Activated T-cell treated with anti-CD3 and anti-CD28 coated beads, Interleukin-2, amount 50 U/mL, for 24 hours (primary cell): Measurements from ENCODE around the gene MGME1.
A peak's percentile ranks its signal among the peaks of the same experiment; 100 is the strongest.

Experiments
- DNase-seq: peaks from one replicate; pipeline ENCODE4 v3.0.0-alpha.2; 2020
- H3K27ac Mint-ChIP-seq: 2 replicates; pipeline ENCODE4 v1.8.0; 2020; ENCODE audit warnings: mild to moderate bottlenecking, mixed read lengths
- H3K27me3 Mint-ChIP-seq: 2 replicates; pipeline ENCODE4 v1.8.0; 2020; ENCODE audit warnings: mixed read lengths
- H3K36me3 Mint-ChIP-seq: 2 replicates; pipeline ENCODE4 v1.8.0; 2020; ENCODE audit warnings: low read depth, mixed read lengths
- H3K4me1 Mint-ChIP-seq: 2 replicates; pipeline ENCODE4 v1.8.0; 2020; ENCODE audit warnings: low read depth, mixed read lengths
- H3K4me3 Mint-ChIP-seq: 2 replicates; pipeline ENCODE4 v1.8.0; 2020; ENCODE audit warnings: mild to moderate bottlenecking, moderate library complexity, mixed read lengths
- H3K9me3 Mint-ChIP-seq: 2 replicates; pipeline ENCODE4 v1.8.0; 2020; ENCODE audit warnings: mixed read lengths

Gene MGME1, protein sequence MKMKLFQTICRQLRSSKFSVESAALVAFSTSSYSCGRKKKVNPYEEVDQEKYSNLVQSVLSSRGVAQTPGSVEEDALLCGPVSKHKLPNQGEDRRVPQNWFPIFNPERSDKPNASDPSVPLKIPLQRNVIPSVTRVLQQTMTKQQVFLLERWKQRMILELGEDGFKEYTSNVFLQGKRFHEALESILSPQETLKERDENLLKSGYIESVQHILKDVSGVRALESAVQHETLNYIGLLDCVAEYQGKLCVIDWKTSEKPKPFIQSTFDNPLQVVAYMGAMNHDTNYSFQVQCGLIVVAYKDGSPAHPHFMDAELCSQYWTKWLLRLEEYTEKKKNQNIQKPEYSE

DNA sequence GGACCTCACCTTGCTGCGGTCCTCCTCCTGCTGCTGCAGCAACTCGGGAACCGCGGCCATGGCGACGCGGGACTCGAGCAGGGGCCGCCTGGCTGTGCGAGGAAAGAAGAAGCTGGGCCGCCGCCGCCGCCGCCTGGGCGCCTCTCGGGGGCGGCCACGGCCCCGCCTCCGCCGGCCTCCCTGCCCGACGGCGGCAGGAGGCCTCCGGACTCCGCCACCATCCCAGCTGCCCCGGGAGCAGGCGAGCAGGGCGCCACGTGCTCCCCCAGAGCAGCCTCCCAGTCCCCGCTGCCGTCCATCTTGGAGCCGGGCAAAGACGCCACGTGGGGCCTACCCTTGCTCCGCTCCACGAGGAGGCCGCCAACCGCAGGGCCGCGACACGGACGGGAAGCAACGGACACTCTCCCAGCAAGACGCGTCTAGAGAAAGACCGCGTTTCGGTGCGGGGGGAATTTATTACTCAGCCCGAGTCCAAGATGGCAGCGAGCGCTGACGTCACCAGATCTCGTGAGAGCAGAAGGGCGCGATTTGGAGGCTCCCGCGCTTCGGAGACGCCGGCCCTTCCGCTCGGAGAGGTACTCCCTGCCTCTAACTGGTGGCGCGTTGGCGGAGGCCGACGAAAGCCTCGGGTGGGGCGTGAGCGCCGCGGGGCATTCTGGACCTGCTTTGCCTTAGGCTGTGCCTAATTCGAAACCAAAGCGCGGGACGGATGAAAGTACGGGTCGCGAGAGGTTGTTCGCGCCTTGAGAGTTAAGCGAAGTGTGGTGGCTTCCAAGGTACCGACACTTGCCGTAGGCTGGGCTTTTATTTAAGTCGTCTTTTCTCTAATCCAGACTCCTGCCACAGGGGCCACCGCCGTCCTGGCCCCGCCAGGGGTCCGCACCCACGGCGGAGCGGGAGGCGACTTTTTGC lies at the start of gene MGME1, which contains the start of gene SNX5:
Gene MGME1, plus strand, starts transcription at position 653 of the 912 bp plus-strand sequence. CDS start 842 bp downstream, outside the sequence.
Gene SNX5, minus strand, starts transcription at position 429 of the 912 bp plus-strand sequence. Its CDS starts 369 bp downstream, at position 60.
- no peaks in the 10 kb centered on the region for H3K27me3 Mint-ChIP-seq
- H3K27ac Mint-ChIP-seq: peak within 1 kb of the TSS; percentile 95
- H3K4me1 Mint-ChIP-seq: peaks cover 55% of the 10 kb centered on the region
- peaks cover 98% of the 10 kb centered on the region for H3K36me3 Mint-ChIP-seq
- H3K4me3 Mint-ChIP-seq: peak within 1 kb of the TSS; percentile 95
- no peaks in the 10 kb centered on the region for H3K9me3 Mint-ChIP-seq
- DNase-seq: peak; percentile 100

DNA sequence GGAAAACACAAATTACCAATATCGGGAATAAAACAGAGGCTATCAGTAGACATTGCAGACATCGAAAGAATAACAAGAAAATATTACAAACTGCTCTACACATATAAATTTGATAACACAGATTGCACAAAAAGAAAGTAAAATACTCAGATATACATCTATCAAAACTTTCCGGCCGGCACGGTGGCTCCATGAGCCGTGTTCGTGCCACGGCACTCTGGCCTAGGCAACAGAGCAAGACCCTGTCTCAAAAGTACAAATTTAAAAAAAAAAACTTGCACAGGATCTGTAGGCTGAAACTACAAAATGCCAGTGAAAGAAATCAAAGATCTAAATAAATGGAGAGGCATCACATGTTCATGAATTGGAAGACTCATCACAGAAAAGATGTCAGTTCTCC lies 49.7 kb upstream of the MGME1 start:
- H3K27me3 Mint-ChIP-seq: peaks cover 16% of the 10 kb centered on the region
- no peak for DNase-seq
- no peaks in the 10 kb centered on the region for H3K36me3 Mint-ChIP-seq
- no peak overlapping the region for H3K4me3 Mint-ChIP-seq
- H3K4me1 Mint-ChIP-seq: no peaks in the 10 kb centered on the region
- no peak overlapping the region for H3K27ac Mint-ChIP-seq
- H3K9me3 Mint-ChIP-seq: no peaks in the 10 kb centered on the region

DNA sequence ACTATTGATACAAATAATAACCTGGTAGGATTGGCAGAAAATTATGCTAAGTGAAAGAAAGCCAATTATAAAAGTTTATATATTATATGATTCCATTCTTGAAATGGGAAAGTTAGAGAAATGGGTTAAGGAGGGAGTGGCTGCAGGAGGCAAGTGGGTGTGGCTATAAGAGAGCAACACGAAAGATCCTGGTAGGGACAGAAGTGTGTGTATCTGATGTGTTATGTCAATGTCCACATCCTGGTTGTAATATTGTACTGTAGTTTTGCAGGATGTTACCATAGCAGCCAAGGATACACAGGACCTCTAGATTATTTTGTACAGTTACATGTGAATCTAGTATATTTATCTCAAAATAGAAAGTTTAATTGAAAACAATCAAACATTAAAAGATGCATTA lies 47.0 kb upstream of the MGME1 start:
- Mint-ChIP-seq H3K9me3 (no peaks in the 10 kb centered on the region), H3K27me3 (peaks cover 8% of the 10 kb centered on the region), H3K4me3 (no peak overlapping the region), H3K4me1 (no peaks in the 10 kb centered on the region), H3K27ac (no peak overlapping the region), H3K36me3 (no peaks in the 10 kb centered on the region)
- no peak for DNase-seq

DNA sequence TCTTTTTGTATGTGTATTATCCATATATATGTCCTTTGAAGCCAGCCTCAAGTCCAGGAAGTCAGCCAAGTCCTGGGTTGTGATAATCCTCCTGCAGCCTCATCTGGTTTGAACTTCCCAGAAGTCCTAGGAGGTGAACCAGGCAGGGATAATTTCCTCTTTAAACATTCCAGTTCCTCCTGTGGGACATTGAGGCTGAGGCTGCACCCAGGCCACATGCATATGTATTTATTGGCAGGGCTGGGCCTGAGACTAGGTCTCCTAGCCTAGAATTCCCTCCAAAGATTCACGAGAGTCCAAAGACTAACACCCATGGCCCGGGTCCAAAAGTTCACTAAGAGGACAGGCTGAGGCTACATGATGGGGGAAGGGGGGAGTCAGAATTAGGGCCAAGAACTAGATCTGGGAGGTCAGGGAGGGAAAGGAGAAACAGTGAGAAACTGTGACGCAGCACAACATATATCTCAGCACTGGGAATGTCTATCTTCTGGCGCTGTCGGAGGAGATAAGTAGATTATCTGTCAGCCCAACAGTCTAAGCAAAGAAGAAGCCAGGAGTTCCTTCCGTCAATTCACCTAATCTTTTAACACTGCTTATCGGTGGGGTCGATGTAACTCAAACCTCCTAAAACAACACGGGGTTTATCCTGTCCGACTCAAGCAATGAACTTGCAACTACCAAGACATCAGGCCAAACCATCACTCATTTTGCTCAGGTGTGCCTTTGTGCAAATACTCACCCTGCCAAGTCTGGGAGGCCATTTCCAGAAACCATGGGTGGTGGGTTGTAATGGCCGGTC lies 43.5 kb upstream of the MGME1 start:
- H3K9me3 Mint-ChIP-seq: no peaks in the 10 kb centered on the region
- H3K4me1 Mint-ChIP-seq: no peaks in the 10 kb centered on the region
- no peak overlapping the region for H3K4me3 Mint-ChIP-seq

DNA sequence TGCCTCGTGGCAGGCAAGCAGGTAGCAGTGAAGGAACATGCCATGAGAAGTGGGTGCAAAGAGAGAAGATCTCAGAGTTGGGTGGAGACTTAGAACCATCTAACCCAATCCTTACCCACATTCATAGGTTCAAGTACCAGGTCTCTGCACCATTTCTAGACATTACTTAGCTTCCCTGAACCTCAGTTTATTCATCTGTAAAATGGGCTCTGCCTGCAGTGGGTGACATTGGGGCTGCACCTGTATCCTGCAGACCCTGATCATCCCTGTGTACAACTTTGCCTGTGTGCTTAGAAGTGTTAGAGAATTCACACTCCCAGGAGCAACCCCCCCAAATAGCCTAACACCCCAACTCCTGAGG lies 42.9 kb upstream of the MGME1 start:
- H3K27ac Mint-ChIP-seq: no peak overlapping the region
- DNase-seq: no peak
- no peaks in the 10 kb centered on the region for H3K4me1 Mint-ChIP-seq
- H3K36me3 Mint-ChIP-seq: no peaks in the 10 kb centered on the region
- peaks cover 2% of the 10 kb centered on the region for H3K27me3 Mint-ChIP-seq
- no peaks in the 10 kb centered on the region for H3K9me3 Mint-ChIP-seq
- no peak overlapping the region for H3K4me3 Mint-ChIP-seq

More for the DNA sequence above, 43.5 kb upstream of the MGME1 start:
- peaks cover 5% of the 10 kb centered on the region for H3K27me3 Mint-ChIP-seq
- no peaks in the 10 kb centered on the region for H3K36me3 Mint-ChIP-seq
- no peak for DNase-seq
- H3K27ac Mint-ChIP-seq: no peak overlapping the region

DNA sequence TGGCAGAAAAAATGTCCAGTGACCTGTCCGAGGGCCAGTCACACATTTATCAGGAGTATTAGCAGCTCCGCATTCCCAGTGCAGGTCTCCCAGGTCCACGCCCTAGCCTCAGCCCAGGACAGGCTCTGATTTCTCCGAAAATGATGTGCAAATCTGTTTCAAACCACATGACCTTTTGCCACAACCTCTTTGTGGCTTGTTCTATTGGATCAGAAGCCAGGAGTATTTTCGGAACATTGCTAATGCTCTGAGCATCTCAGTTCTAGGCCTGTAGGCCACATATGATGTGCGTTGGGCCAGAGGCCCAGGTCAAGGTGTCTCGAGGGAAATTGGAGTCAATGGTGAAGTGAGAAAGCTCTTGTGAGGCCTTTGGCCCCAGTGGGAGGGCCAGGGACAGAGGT lies 40.6 kb upstream of the MGME1 start:
- DNase-seq: no peak
- no peaks in the 10 kb centered on the region for H3K4me1 Mint-ChIP-seq
- no peaks in the 10 kb centered on the region for H3K9me3 Mint-ChIP-seq
- no peak overlapping the region for H3K4me3 Mint-ChIP-seq
- peaks cover 2% of the 10 kb centered on the region for H3K27me3 Mint-ChIP-seq
- no peaks in the 10 kb centered on the region for H3K36me3 Mint-ChIP-seq
- H3K27ac Mint-ChIP-seq: no peak overlapping the region

DNA sequence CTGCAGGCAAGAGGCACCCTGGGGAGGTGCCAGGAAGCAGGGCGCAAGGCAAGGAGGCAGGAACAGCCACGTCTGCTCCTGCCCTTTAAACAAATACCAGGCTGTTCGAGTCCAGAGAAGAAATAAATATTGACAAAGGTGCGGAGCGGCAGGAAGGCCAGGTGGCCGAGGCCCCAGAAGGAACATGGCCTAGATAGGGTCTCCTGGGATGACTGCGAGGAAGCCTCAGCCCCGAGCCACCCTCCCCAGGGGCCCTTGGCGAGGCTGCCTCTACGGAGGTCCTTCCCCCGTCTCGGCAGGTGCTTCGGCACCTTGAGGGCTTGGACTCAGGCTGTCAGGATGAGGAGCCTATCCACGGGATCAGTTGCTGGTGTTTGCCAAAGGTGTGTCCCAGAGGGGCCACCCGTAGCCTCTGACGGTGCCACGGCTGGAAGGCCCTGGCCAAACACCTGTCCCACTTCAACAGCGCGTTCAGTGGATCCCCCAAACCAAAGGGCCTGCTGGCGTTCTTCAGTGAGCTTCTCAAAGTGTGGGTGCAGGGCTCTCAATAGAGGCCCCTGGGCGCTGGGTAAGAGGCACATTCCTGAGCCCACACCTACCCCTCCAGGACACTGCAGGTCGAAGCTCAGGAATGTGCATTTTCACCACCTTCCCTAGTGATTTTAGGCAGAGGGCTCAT lies 40.0 kb upstream of the MGME1 start:
- no peak for DNase-seq
- Mint-ChIP-seq H3K36me3 (no peaks in the 10 kb centered on the region), H3K27me3 (peaks cover 2% of the 10 kb centered on the region), H3K4me1 (no peaks in the 10 kb centered on the region), H3K27ac (no peak overlapping the region), H3K9me3 (no peaks in the 10 kb centered on the region), H3K4me3 (no peak overlapping the region)

DNA sequence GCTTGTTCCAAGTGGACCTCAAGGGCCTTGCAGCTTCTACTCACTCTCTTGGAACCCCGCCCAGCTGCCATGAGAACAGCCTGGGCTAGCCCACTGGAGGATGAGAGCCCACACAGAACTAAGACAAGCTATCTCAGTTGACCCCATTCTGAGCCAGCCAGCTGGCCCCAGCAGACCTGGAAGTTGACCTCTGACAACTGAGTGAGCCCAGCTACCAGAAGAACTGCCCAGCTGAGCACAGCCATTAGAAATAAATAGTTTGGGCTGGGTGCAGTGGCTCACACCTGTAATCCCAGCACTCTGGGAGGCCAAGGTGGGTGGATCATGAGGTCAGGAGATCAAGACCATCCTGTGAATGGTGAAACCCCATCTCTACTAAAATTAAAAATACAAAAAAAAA lies 37.3 kb upstream of the MGME1 start:
- Mint-ChIP-seq H3K27me3 (no peaks in the 10 kb centered on the region), H3K4me1 (peaks cover under 1% of the 10 kb centered on the region), H3K9me3 (no peaks in the 10 kb centered on the region), H3K36me3 (no peaks in the 10 kb centered on the region), H3K27ac (no peak overlapping the region), H3K4me3 (no peak overlapping the region)
- DNase-seq: no peak

DNA sequence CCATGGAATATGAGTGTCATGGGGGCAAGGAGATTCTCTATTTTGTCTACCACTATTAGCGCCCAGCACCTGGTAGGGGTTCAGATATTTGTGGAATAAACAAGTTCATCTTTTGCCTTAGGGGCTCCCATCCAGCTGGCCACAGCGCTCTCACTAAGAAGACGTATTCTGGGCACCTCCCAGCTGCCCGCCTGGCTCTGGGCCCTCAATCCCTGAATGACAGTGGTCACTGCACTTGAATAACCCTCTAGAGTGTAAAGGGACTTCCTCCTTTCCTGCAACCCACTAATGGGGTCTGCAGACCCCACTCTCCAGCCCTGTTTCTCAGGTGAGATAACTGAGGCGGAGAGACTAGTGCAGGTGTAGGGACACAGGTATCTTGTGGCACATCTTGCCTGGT lies 36.4 kb upstream of the MGME1 start:
- H3K36me3 Mint-ChIP-seq: no peaks in the 10 kb centered on the region
- no peak overlapping the region for H3K27ac Mint-ChIP-seq
- H3K4me3 Mint-ChIP-seq: no peak overlapping the region
- H3K9me3 Mint-ChIP-seq: no peaks in the 10 kb centered on the region
- DNase-seq: no peak
- H3K27me3 Mint-ChIP-seq: no peaks in the 10 kb centered on the region
- H3K4me1 Mint-ChIP-seq: peaks cover 3% of the 10 kb centered on the region

DNA sequence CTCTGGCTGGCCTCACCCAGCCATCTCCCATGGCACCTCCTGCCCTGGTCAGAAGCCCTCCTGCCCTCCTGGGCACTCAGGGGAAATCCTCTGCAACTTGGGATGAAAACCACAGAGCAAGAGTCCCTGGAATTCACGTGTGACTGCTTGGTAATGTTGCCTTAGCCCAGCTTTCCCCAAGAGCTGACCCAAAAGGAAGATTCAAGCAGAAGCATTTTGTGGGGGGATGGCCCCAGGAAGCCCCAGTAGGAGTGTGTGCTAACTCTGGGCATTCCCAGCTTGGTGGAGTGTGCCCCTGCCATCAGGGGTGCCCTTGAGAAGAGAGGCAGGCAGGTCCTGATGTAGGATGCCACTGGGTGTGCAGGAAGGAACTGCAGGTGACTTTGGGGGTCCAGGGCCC lies 35.7 kb upstream of the MGME1 start:
- DNase-seq: no peak
- no peaks in the 10 kb centered on the region for H3K36me3 Mint-ChIP-seq
- no peaks in the 10 kb centered on the region for H3K27me3 Mint-ChIP-seq
- H3K4me3 Mint-ChIP-seq: no peak overlapping the region
- H3K27ac Mint-ChIP-seq: no peak overlapping the region
- H3K9me3 Mint-ChIP-seq: no peaks in the 10 kb centered on the region
- H3K4me1 Mint-ChIP-seq: peaks cover 3% of the 10 kb centered on the region

DNA sequence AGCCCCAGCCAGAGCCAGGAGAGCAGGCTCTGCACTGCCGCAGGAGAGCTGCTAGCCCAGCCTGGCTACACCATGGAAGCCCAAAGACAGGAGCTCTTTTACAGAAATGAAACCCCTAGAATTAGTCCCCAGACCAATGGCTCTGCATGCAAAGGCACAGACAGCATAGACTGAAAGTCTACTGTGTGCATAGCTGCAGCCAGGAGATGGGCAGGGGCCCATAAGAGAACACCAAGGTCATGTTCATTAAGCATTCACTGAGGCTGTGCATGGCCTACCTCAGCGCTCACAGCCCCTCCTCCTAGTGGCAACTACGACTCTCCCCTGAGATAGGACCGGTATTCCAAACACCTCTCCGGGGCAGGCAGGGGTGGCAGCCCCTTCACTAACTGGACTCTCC lies 35.1 kb upstream of the MGME1 start:
- Mint-ChIP-seq H3K9me3 (no peaks in the 10 kb centered on the region), H3K27me3 (no peaks in the 10 kb centered on the region), H3K36me3 (no peaks in the 10 kb centered on the region), H3K4me3 (no peak overlapping the region), H3K4me1 (peaks cover 3% of the 10 kb centered on the region), H3K27ac (no peak overlapping the region)
- no peak for DNase-seq

DNA sequence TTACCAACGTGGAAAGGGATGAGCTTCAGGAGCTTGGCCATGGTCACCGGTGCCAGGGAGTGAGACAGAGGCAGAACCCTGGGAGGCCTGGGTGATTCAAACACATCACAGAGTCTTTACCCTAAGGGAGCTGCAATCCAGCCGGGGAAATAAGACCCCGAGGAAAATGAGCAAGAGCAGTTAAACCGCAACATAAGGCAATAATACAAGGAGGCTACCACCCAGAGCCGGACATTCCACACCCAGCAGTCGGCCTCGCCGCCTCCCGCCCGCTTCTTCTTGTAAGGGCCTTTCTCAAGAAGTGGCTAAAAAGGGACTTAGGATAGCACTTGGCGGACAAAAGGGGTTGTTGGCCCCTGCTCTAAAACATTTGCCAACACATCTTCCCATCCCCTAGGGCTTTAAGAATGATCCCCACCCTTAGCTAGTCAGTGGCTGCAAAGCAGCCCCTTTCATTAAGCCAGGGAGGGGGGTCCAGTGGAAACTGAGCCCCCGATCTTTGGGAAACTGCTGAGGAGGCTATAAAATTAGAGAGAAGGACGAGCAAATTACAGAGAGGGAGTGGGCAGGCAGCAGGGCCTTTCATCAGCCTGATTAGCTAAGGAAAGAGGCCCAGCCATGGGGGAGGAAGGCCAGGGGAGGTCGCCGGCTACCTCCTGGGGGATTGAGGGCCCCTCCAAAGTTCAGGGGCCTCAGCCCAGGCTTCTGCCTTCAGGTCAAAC lies 34.5 kb upstream of the MGME1 start:
- no peak overlapping the region for H3K27ac Mint-ChIP-seq
- peaks cover 6% of the 10 kb centered on the region for H3K4me1 Mint-ChIP-seq
- no peaks in the 10 kb centered on the region for H3K36me3 Mint-ChIP-seq
- H3K9me3 Mint-ChIP-seq: no peaks in the 10 kb centered on the region
- H3K4me3 Mint-ChIP-seq: no peak overlapping the region
- H3K27me3 Mint-ChIP-seq: no peaks in the 10 kb centered on the region
- DNase-seq: no peak

DNA sequence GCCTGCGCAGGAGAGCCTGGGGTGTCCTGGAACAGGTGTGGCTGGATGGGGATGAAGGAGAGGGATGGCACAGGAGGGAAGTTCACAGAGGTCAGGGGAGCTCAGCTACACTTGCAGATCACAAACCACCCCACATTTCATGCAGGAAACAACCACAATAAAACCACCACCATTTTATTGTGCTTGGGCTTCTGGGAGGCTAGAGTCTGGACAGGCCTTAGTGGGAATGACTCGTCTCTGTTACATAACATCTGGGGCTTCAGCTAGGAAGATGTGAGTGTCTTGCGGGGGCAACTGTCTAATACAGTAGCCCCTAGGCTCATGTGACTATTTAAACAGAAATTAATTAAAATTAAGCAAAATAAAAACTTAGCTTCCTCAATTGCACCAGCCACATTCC lies 33.6 kb upstream of the MGME1 start:
- no peaks in the 10 kb centered on the region for H3K9me3 Mint-ChIP-seq
- no peak for DNase-seq
- H3K27me3 Mint-ChIP-seq: no peaks in the 10 kb centered on the region
- H3K27ac Mint-ChIP-seq: no peak overlapping the region
- H3K36me3 Mint-ChIP-seq: peaks cover 6% of the 10 kb centered on the region
- H3K4me1 Mint-ChIP-seq: peaks cover 14% of the 10 kb centered on the region
- H3K4me3 Mint-ChIP-seq: no peak overlapping the region
